Cardiac fibroblast (primary cell): ENCODE results near the gene ADGRV1.

Source experiments
- DNase-seq, 2 donors: peaks; one replicate each; pipeline versions ENCODE4 v3.0.0 to v3.0.0-alpha.2; 2010; ENCODE audit warnings: low read depth in 2 of 2
- H3K4me3 ChIP-seq, 2 donors: replicated peaks in 1 of 2; 1 replicate in 1 of 2; 2 replicates in 1 of 2; pipeline ENCODE4 v1.5.1; 2011; ENCODE audit warnings: low read depth in 2 of 2, low read length in 2 of 2, mild to moderate bottlenecking in 2 of 2, moderate library complexity in 1 of 2
- TF ChIP-seq, protein P1 (sequence below): IDR thresholded peaks from one replicate; pipeline ENCODE4 v1.5.1; 2011; ENCODE audit warnings: low read depth, mild to moderate bottlenecking, low read length, inconsistent platforms

Gene ADGRV1

DNA sequence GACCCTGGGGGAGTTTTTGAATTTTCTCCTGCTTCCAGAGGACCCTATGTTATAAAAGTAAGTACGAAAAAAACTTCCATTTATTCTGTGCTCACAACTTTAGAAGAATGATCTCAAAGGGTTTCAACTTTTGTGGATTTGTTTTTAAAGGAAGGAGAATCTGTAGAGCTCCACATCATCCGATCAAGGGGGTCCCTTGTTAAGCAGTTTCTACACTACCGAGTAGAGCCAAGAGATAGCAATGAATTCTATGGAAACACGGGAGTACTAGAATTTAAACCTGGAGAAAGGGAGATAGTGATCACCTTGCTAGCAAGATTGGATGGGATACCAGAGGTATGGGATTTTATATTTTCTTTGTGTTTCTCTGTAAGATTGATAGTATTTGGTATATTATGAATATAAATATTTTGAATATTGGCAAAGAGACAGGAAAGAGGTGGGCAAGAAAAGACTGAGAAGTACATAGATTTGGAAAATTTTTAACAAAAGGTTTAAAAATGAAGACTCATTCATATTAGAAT, 84.2 kb downstream of the ADGRV1 start:
- H3K4me3 ChIP-seq, result no peak overlapping the region
- no peak for DNase-seq
- TF ChIP-seq, protein P1, sequence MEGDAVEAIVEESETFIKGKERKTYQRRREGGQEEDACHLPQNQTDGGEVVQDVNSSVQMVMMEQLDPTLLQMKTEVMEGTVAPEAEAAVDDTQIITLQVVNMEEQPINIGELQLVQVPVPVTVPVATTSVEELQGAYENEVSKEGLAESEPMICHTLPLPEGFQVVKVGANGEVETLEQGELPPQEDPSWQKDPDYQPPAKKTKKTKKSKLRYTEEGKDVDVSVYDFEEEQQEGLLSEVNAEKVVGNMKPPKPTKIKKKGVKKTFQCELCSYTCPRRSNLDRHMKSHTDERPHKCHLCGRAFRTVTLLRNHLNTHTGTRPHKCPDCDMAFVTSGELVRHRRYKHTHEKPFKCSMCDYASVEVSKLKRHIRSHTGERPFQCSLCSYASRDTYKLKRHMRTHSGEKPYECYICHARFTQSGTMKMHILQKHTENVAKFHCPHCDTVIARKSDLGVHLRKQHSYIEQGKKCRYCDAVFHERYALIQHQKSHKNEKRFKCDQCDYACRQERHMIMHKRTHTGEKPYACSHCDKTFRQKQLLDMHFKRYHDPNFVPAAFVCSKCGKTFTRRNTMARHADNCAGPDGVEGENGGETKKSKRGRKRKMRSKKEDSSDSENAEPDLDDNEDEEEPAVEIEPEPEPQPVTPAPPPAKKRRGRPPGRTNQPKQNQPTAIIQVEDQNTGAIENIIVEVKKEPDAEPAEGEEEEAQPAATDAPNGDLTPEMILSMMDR, result no peak

- no peak for DNase-seq
- TF ChIP-seq, protein P1, result no peak
- H3K4me3 ChIP-seq, result no peak overlapping the region
Observed at GRCh38 chr5:90644132-90644531, 85.5 kb downstream of the ADGRV1 start.

DNA sequence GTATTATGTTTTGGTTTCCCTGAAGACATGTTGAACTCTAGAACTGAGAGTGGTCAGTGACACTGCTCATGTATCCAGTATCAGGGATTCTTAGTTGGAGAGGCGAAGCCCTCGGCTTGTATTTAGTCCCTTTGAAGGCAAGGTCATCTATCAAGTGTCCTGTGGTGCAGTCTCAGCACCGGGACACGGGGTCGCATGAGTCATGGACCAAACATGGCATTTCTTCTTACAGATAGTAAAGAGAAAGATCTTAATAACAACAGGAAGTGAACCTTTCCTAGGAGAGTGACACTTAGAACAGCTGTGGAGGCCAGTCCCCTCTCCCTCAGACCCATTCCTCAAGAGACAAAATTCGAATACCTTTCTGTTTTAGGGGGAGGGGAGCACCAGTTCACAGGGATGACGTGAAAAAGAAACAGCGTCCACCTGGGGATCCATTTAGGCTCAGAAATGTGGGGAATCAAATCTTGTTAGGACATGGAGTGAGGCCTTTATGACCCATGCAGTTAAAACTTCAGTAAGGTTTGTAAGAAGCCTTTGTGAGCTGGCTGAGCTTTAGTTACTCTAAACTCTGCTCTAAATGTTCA, 86.5 kb downstream of the ADGRV1 start:
- TF ChIP-seq, protein P1, result no peak
- no peak overlapping the region for H3K4me3 ChIP-seq
- DNase-seq, result no peak

- TF ChIP-seq, protein P1, result no peak
- DNase-seq, result no peak
- H3K4me3 ChIP-seq, result no peak overlapping the region
Observed at GRCh38 chr5:90650767-90651166, 92.2 kb downstream of the ADGRV1 start.

- DNase-seq, result no peak
- TF ChIP-seq, protein P1, result no peak
- no peak overlapping the region for H3K4me3 ChIP-seq
Observed at GRCh38 chr5:90654215-90654614, 95.6 kb downstream of the ADGRV1 start.

- TF ChIP-seq, protein P1, result no peak
- no peak overlapping the region for H3K4me3 ChIP-seq
- no peak for DNase-seq
Observed at GRCh38 chr5:90655423-90655822, 96.8 kb downstream of the ADGRV1 start.

- TF ChIP-seq, protein P1, result no peak
- H3K4me3 ChIP-seq, result no peak overlapping the region
- no peak for DNase-seq
Observed at GRCh38 chr5:90657030-90657429, 98.4 kb downstream of the ADGRV1 start.
